ENCODE data around the gene TRIM44.
A peak's percentile ranks its signal among the peaks of the same experiment; 100 is the strongest.
"Not testable (repeated sequence)": the region's sequence is repeated elsewhere in the genome, so short reads cannot be mapped to it uniquely, and the experiment has no call there.

The TRIM44 gene

DNA sequence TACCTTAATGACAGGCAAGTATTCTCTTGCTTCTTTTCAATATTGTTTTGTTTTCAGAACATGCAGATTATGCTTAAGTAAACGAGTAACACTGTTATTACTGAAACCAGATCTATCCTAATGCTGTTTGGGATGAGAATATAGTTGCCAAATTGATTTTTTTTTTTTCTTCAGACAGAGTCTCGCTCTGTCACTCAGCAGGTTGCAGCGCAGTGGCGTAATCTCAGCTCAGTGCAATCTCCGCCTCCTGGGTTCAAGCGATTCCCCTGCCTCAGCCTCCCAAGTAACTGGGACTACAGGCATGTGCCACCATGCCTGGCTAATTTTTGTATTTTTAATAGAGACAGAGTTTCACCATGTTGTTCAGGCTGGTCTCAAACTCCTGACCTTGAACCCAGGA lies 91.0 kb downstream of the TRIM44 start:
- not testable (repeated sequence) for DNase-seq (ENCODE audit: low spot score)

DNA sequence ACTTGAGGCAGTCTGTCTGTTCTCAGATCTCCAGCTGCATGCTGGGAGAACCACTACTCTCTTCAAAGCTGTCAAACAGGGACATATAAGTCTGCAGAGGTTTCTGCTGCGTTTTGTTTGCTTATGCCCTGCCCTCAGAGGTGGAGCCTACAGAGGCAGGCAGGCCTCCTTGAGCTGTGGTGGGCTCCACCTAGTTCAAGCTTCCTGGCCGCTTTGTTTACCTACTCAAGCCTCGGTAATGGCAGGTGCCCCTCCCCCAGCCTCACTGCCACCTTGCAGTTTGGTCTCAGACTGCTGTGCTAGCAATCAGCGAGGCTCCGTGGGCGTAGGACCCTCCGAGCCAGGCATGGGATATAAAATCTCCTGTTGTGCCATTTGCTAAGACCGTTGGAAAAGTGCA lies 97.4 kb downstream of the TRIM44 start:
- not testable (repeated sequence) for DNase-seq (ENCODE audit: low spot score)

DNA sequence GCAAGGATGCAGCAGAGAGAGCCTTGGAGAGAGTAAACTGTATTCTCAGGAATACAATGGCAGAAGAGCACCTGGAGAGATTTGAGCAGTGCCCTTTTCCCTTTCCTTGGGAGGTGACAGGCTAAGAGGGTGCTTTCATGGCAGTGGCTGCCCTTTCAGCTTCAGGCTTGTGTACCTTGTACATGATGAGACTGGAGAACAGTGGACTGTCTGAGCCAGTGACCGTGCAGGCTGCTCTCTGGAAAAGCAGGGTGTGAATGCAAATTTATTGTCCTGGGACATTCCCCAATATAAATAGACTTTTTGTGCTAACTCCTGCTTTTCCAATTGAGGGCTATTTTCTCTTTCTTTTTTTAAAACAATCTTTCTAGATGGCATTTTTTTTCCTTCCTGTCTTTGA lies 99.3 kb downstream of the TRIM44 start:
- no peak for DNase-seq (ENCODE audit: low spot score)

DNA sequence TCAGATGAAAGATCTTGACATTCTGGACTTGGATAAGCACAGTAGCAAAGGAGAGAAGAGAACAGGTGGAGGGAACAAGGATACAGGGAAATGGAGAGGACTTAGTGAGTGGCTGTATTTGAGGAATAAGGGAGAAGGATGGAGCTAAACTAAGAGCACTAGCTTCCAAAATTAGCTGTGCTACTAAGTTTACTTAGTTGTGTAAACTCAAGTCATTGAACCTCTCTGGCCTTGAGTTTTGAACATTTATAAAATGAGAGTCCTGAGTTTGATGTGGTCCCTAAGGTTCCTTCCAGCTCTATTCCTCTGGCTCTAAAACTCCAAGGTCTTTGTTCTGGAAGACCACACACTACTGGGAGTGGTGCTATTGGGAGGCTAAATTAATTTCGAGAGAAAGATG lies 100.7 kb downstream of the TRIM44 start:
- no peak for DNase-seq (ENCODE audit: low spot score)

DNA sequence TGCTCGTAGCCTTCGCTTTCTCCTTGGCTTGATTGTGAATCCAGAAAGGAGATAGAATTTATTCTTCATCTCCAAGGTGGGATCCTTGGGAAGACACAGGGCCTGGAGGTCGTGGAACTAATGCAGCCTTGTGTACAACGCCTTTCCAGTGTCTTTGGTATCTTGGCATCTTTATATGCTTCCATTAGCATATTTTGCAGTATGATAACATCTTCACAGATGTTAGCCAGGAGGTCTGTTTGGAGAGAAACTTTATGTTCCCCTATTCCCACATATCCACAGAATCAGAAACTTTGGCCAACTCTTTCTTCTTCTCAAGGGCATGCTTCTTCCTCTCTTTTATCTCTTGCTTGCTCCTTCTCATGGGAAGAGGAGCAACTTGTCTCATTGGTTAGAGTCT lies 101.2 kb downstream of the TRIM44 start:
- no peak for DNase-seq (ENCODE audit: low spot score)

DNA sequence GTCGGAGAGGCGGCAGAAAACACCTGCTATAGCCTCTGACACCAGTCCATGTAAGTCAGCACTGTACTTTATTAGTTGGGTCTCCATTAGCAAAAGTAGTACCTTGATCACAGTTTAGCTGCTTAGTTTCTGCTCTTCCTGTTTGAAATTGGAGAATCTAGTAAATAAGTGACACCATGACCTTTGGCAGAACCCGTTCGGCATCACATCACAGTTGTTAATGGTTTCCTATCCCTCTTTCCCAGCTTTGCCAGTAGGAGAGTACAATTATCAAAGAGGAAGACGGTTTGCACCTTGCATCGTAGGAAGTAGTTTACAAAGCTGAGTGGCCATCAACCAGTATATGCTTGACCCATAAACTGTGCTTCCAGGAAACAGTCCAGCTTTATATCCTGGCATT lies 101.8 kb downstream of the TRIM44 start:
- no peak for DNase-seq (ENCODE audit: low spot score)

DNA sequence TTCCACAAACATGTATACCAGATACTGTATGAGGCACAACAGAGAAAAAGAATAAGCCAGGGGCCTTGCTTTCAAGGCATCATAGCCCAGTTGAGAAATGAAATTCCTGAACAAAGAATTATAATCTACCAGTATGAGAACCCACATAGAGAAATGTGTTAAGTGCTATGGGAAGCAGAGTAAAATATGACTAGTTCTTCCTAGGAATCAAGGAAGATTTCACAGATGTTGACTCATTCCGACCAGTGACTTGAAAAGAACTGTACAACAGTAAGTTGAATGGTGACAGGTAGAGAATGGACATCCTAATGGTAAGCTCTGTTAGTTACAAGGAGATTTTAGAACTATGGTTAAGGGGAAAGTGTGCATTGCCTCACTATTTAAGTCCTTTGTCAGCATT lies 102.6 kb downstream of the TRIM44 start:
- DNase-seq (ENCODE audit: low spot score): no peak

DNA sequence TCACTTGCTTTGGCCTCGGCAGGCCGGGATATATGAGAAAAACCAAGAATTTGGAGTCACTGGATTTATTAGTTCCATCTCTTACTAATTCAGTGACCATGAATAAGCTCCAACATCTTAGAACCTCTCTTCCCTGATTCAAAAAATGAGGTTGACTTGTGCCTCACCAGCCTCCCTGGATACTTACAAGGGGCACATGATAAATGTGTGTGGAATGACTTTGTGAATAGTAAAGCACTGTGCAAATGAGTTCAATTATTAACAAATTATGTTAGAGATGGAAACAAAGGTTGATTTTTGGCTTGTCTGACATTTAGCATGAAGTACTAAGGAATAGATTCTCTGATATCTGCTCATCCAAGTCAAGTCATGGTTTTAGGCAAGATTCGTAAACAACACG lies 104.1 kb downstream of the TRIM44 start:
- no peak for DNase-seq (ENCODE audit: low spot score)

DNA sequence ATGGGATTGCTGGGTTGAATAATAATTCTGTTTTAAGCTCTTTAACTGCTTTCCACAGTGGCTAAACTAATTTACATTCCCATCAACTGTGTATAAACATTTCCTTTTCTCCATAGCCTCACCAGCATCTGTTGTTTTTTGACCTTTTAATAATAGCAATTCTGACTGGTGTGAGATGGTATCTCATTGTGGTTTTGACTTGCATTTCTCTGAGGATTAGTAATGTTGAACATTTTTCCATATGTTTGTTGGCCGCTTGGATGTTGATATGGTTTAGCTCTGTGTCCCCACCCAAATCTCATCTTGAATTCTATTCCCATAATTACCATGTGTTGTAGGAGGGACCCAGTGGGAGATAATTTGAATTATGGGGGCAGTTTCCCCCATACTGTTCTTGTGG lies 107.8 kb downstream of the TRIM44 start:
- not testable (repeated sequence) for DNase-seq (ENCODE audit: low spot score)

DNA sequence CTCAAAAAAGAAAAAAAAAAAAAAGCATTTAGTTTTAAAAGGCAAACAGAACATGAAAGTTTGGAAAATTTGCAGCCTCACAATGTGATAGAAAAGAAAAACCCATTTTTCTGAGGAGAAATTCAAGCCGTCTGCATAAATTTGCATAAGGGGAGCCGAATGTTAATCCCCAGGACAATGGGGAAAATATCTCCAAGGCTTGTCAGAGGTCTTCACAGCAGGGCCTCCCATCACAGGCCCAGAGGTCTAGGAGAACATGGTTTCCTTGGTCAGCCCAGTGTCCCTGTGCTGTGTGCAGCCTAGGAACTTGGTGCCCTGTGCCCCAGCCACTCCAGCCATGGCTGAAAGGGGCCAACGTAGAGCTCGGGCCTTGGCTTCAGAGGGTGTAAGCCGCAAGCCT lies 109.1 kb downstream of the TRIM44 start:
- DNase-seq (ENCODE audit: low spot score): no peak

DNA sequence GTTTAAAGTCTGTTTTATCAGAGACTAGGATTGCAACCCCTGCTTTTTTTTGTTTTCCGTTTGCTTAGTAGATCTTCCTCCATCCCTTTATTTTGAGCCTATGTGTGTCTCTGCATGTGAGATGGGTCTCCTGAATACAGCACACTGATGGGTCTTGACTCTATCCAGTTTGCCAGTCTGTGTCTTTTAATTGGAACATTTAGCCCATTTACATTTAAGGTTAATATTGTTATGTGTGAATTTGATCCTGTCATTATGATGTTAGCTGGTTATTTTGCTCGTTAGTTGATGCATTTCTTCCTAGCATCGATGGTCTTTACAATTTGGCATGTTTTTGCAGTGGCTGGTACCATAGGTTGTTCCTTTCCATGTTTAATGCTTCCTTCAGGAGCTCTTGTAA lies 114.7 kb downstream of the TRIM44 start:
- not testable (repeated sequence) for DNase-seq (ENCODE audit: low spot score)

DNA sequence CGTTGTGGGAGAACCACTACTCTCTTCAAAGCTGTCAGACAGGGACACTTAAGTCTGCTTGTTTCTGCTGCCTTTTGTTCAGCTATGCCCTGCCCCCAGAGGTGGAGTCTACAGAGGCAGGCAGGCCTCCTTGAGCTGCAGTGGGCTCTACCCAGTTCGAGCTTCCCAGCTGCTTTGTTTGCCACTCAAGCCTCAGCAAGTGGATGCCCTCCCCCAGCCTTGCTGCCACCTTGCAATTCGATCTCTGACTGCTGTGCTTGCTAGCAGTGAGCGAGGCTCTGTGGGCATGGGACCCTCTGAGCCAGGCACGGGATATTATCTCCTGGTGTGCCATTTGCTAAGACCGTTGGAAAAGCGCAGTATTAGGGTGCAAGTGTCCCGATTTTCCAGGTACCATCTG lies 116.4 kb downstream of the TRIM44 start:
- not testable (repeated sequence) for DNase-seq (ENCODE audit: low spot score)

DNA sequence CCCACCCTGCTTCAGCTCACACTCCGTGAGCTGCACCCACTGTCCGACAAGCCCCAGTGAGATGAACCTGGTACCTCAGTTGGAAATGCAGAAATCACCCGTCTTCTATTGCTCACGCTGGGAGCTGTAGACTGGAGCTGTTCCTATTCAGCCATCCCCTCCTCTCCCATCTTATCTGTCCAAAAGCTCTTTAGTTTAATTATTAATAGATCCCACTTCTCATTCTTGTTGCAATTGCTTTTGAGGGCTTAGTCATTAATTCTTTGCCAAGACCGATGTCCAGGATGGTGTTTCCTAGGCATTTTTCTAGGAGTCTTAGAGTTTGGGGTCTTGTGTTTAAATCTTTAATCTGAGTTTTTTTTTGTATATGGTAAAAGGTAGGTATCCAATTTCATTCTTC lies 116.8 kb downstream of the TRIM44 start:
- DNase-seq (ENCODE audit: low spot score): no peak

DNA sequence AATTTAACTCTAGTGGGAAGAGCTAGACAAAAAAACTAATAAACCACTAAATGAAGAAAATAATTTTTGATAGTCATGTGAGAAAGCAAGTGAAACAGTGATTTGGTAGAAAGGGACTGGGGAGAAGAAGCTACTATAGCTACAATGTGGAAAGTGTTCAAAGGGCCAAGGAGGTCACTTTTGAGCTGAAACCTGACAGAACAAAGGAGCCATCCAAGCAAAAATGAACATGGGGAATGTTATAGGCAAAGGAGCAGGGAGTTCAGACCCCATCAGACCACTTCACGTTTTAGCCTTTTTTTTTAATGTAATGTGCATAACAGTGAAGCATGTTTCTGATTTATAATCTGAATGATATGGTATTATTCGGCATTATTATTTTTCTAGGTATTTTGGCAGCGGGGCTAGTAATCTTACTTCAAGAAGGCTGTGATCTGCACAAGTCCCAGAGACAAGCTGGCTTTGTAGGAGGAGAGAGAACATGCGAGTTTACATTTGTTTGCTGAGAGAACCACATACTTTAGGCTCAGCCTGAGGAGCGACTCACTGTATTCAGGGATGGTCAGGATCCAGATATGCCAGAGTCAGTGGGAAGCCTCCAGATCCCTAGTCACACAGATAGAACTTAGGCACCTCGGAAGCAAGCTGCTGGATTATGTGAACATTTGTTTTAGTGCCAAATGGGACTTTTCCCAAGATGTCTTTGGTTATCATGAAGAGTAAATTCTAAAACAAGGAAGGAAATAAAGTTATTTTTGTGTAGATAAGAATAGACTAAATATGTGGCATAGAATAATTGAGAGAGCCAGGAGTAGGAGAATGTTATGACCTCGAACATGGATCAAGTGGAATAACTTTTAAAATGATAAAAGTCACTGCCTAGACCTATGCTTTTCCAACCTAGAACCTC lies 118.6 kb downstream of the TRIM44 start:
- peak; percentile 69 for DNase-seq (ENCODE audit: low spot score)

DNA sequence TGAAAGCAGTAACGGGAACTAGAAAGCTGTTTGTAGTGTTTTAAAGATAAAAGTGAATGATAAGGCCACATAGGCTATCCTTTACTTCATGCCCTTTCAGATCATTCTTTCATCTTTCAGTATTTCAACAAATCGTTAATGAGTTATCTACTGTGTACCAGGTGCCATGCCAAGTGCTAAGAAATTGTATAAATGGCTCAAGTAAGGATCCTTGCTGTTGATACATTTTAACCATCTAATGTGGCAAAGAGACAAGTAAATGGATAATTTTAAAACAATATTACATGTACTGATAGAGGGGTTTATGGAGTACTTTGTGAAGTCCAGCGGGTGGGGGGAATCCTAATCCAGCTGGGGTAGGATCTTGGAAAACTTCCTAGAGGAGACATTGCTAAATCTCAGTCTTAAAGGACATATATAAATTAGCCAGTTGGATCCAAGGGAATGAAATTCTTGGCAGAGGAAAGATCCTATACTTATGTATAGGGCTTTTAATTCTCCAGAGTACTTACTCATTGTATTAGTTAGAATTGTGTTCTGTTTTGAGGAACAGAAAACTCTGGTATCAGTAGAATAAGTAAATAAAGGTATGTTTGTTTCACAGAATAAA lies 119.4 kb downstream of the TRIM44 start:
- no peak for DNase-seq (ENCODE audit: low spot score)

DNA sequence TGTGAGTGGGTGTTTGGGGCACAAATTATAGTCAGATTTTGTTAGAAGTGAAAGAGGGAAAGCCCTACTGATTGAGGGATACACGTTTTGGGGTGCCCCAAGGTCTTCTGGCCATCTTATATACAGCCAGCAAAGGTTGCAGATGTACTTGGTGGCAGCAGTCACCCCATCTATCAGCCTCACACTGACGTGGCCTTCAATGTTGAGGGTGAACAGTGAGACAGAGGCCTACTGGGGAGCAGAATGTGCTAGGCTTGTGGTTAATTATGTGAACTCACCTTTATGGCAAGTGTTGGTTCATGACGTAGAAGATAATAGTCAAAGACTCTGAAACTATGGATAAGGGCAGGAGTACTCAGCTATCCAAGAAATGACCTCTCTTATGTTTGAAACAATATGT lies 121.2 kb downstream of the TRIM44 start:
- no peak for DNase-seq (ENCODE audit: low spot score)

DNA sequence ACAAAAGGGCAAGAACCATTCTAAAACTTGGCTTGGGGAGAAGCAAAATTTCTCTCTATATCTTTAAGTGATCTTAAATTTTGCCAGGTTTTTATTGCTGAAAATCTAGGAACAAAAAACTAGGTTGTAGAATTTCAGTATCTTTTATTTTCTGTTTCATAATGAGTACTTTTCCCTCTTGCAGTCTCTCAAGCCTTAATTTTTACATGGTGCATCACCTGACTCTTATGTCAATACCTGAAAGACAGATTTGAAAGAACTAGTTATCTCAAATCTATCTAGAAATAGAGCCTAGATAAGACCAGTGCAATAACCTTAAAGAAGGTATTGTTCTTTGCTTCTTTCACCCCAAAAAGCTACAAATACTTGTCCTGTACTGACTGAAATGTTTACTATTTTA lies 122.1 kb downstream of the TRIM44 start:
- no peak for DNase-seq (ENCODE audit: low spot score)

DNA sequence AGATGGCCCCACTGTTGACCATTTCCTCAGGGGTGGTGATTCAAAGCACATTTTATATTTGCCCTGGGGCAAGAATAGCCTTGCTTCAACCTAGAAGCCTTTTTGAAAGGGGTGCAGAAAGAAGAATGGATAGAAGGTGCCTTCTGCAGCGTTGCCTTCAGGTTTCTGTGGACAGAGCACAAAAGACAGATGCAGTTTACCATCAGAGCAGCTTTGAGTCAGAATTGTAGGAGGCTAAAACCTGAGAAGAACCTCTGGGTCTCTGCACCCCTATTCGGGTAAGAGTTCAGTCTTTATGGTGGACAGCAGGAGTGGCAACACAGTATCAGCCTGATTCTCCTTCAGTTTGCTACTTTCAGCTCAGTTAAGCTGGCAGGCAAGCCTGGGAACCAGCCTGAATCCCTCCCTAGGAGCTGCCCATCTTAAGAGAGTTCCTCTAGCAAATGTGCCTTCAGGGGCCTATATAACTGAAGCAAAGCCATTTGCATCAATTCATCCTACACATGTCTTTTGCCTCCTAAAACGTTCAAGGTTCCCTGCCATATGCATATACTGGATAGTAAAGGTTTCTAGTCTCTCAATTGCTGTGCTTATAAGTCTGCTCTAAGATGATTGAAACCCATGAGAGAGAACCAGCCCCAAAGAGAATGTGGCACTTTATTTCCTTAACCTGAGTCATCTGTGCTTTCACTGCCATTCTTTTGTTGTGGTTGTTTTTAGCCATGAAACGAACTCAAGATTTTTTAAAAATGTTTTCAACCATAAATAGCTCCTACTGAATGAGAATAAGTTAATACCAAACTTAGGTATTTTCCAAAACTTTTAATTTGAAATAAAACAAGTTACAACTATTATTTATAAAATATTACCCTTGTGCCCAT lies 123.0 kb downstream of the TRIM44 start:
- DNase-seq (ENCODE audit: low spot score): no peak

DNA sequence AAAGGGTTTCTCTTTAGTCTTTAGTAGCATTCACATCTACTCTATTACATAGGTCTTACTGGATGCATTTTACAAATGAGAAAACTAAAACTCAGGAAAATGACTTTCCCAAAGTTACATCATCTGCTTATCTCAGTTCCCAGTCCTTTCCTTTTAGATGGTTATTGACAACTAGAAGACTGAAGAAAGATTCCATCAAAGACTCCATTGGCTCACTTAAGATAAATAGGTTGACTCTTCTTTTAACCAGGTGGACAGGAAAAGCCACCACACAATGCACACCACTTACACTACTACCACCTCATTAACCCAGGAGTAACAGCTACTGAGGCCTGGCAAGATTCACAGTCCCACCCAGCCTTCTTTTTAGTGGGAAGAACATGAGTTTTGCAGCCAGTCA lies 123.6 kb downstream of the TRIM44 start:
- DNase-seq (ENCODE audit: low spot score): no peak

DNA sequence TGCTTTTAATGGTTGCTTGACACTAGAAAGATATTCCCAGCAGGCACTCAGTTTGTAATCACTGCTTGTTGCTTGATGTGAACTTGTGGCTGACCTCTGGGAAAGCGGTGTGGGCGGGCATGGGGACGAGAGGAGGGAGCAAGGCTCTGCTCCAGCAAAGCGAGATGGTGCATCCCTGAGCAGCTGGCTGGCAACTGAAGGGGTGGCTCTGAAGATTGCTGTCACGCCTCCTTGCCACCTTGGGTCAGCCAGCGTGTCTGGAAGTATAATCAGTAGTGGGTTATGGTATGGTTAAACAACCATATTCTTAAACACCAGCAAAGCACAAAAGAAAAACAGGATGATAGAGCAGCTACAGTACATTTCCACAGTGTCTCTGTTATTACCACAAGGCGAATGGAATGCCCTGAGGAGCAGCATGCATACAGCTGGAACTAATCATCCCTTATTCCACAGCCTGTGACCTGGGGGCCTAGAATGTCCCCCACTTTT lies 124.5 kb downstream of the TRIM44 start:
- peak; percentile 24 for DNase-seq (ENCODE audit: low spot score)

DNA sequence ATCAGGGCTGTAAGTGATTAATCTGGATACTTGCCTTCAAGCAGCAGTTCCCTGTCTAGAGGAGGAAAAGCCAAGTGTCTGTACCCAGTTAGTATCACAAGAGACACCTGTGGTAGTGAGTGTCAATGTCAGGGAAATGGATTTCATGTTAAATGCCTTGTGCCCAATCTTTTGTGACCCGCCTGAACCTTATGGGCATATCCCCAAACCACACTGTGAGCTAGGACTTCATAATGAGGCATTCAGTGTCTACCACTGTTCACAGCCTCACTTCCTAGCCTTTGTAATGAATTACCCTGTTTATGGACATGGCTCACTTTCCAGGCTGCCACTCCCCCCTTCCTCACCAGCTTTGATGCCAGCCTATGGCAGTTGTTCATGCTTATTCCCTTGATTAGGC lies 125.1 kb downstream of the TRIM44 start:
- DNase-seq (ENCODE audit: low spot score): no peak
